WTC11 (cell line): ENCODE results near the gene ANKRD1.

ENCODE experiments used
- CTCF ChIP-seq: fragments of 200-600 bp; IDR thresholded peaks from 2 replicates; pipeline ENCODE4 v1.8.0; 2022; ENCODE audit warnings: antibody characterized with exemption
- IRF2 ChIP-seq: sonication (generic); formaldehyde crosslinking; IDR thresholded peaks from 2 replicates; pipeline ENCODE4 v1.8.0; 2022; ENCODE audit warnings: low read depth, missing genetic modification reagents, borderline replicate concordance
- TEAD4 ChIP-seq: sonication (generic); formaldehyde crosslinking; IDR thresholded peaks from 2 replicates; pipeline ENCODE4 v1.8.0; 2022; ENCODE audit warnings: mild to moderate bottlenecking, missing genetic modification reagents
- ZNF121 ChIP-seq: sonication (generic); formaldehyde crosslinking; IDR thresholded peaks from 2 replicates; pipeline ENCODE4 v1.8.0; 2023; ENCODE audit warnings: missing genetic modification reagents

- TF ChIP-seq IRF2 (CRISPR knock-in tag) (no peak), ZNF121 (CRISPR knock-in tag) (no peak), CTCF (no peak), TEAD4 (no peak)
Observed at GRCh38 chr10:90944749-90945148, 23.9 kb upstream of the ANKRD1 start.
